ENCODE data around the gene SLC37A1. TPM values are rescaled to one million over a fixed set of nuclear protein-coding genes. Genes with fewer than 3 reads are reported as not detected.

SLC37A1 gene
- total RNA-seq, 4 donors from 2014 or later = 4.0 to 5.8 (median 5.1) TPM

DNA sequence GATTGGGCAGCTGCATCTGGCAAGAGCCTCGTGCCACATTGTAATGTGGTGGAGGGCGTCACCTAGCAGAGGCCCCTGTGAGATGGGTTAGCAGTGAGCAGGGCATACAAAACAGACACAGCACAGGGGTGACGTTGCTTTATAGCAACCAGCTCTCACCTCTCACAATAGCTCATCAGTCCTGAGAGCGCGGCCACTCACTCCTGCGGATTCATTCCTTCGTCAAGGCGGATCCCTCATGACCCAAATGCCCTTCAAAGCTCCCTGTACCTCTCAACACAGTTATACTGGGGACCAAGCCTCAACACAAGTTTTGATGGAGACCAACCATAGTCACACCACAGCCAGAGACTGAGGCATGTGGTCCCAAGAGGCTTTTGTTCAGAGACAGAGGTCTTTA is 22.9 kb downstream of the SLC37A1 start:
- no peak for TF ChIP-seq CTCF (IDR thresholded peaks at IDR 0.05; ENCODE audit: low read depth)

DNA sequence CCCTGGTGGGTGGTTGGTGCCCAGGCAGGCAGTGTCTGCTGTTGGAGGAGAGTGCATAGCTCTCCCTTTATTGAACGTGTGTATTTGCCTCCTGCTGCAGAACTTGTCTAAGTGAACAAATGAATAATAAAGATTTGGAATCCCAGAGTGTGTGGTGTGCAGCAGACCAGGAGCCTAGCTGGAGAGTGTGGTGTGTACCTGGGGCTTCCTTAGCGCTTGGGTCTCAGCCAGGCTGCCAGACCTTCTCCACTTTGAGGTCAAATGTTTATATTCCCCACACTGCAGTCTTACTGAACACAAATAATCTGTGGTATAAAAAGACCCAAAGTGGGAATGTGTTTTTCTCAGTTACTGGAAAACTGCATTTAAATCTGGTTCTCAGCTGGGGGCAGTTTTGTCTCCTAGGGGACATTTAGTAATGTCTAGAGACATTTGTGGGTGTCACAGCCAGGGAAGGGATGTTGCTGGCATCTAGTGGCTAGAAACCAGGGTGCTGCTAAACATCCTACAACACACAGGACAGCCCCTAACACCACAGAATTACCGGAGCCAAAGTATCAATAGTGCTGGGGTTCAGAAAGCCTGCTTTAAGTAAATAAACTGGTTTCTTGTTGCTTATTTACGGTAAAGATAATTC is 23.6 kb downstream of the SLC37A1 start:
- no peak for TF ChIP-seq CTCF (IDR thresholded peaks at IDR 0.05; ENCODE audit: low read depth)

DNA sequence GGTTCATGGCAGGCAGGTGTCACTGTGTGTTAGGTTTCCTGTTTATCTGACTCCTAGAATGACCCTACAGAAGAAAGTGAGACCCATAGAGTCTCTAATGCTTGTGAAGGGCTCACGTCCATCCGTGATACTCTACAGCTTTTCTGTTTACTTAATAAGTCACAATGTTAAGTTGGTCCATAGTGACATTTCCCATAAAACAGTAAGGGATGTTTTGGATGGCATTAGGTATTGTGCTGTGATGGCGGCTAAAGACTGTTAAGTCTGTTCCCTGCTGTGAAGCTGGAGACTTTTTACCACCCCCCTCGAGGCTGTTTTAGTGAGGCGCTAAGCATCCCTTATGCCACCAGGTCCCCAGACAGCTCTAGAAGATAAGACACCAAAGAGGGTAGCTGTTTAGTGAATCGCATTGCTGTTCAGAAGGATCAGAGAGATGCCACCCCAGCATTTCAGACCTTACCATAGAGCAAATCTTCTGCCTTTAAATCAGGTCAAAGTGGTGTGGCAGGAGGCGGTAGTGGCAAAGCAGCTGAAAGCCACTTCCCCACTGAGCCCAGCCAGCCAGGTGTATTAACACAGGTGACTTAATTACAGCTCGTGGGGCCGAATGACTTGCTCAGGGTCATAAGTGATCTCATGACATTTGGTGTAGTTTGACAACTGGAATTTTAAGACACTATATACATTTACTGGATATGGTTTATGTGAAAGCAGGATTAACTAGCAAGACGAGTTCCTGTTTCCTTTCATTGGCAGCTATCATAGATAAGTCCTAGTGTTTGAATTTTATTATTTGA is 25.0 kb downstream of the SLC37A1 start:
- no peak for TF ChIP-seq CTCF (IDR thresholded peaks at IDR 0.05; ENCODE audit: low read depth)

- TF ChIP-seq CTCF (IDR thresholded peaks at IDR 0.05; ENCODE audit: low read depth) = no peak
Observed at GRCh38 chr21:42539342-42539741, 25.7 kb downstream of the SLC37A1 start.

- no peak for TF ChIP-seq CTCF (IDR thresholded peaks at IDR 0.05; ENCODE audit: low read depth)
Observed at GRCh38 chr21:42539931-42540343, 26.3 kb downstream of the SLC37A1 start.

- TF ChIP-seq CTCF (IDR thresholded peaks at IDR 0.05; ENCODE audit: low read depth) = no peak
Observed at GRCh38 chr21:42540396-42540795, 26.7 kb downstream of the SLC37A1 start.

DNA sequence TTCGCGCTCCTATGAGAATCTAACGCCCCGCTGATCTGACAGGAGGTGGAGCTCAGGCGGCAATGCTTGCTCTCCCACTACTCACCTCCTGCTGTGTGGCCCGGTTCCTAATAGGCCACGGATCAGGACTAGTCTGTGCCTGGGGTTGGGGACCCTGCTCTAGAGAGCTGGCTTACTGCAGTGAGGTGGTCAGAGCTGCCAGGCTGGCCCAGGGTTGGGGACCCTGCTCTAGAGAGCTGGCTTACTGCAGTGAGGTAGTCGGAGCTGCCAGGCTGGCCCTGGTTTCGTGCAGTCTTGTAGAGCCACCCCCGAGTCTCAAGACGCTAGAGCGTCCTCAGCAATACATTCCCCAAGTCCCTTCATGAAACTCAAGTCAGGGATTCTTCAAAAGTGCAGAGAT is 27.5 kb downstream of the SLC37A1 start:
- TF ChIP-seq CTCF (IDR thresholded peaks at IDR 0.05; ENCODE audit: low read depth) = no peak

All from subcutaneous adipose tissue (tissue), 4 donors.